ENCODE data around the gene PAM. TPM values are rescaled to one million over a fixed set of nuclear protein-coding genes. Genes with fewer than 3 reads are reported as not detected.

PAM gene
- total RNA-seq, 4 donors from 2014 or later = 73.0 to 181 (median 138) TPM

GRCh38 chr5:102975457-102976182 is 220.5 kb downstream of the PAM start:
- intact Hi-C loops (cut with DNase I; ENCODE audit: low total_unique reads) = no loop called here
- Histone ChIP-seq H3K9me3 (no peaks in the 10 kb centered on the region), H3K27me3 (no peaks in the 10 kb centered on the region), H3K27ac (no peak overlapping the region), H3K4me1 (no peaks in the 10 kb centered on the region), H3K36me3 (no peaks in the 10 kb centered on the region), H3K4me3 (no peak overlapping the region)
- TF ChIP-seq POLR2AphosphoS5 (IDR thresholded peaks at IDR 0.05) = no peak
- no peak for TF ChIP-seq CTCF (IDR thresholded peaks at IDR 0.05)
- no peak for TF ChIP-seq EP300 (IDR thresholded peaks at IDR 0.05; ENCODE audit: low read depth)
- TF ChIP-seq POLR2A (IDR thresholded peaks at IDR 0.05) = no peak
- in situ Hi-C loops (cut with MboI; ENCODE audit: low pct_ligation_motif_present in 1 of 4, low pct_unique_long_range_greater_than_20kb in 1 of 4, low sequenced_read_pairs in 3 of 4) = no loop called here
- 82 to 88% methylated on average over 3 of the region's 3 CpGs for WGBS, 2 donors (ENCODE audit: low coverage in 1 of 2)
- DNase-seq = no peak

GRCh38 chr5:102981957-102982635 is 227.0 kb downstream of the PAM start:
- in situ Hi-C loops (cut with MboI; ENCODE audit: low pct_ligation_motif_present in 1 of 4, low pct_unique_long_range_greater_than_20kb in 1 of 4, low sequenced_read_pairs in 3 of 4) = no loop called here
- H3K27me3 ChIP-seq = no peaks in the 10 kb centered on the region
- H3K36me3 ChIP-seq = peaks cover 0 to 2% (median 0%) of the 10 kb centered on the region in 4 donors
- TF ChIP-seq EP300 (IDR thresholded peaks at IDR 0.05; ENCODE audit: low read depth) (no peak), POLR2AphosphoS5 (IDR thresholded peaks at IDR 0.05) (no peak), POLR2A (IDR thresholded peaks at IDR 0.05) (no peak), CTCF (IDR thresholded peaks at IDR 0.05) (no peak)
- H3K27ac ChIP-seq = no peak overlapping the region
- DNase-seq = no peak
- intact Hi-C loops (cut with DNase I; ENCODE audit: low total_unique reads) = no loop called here
- H3K4me1 ChIP-seq = no peaks in the 10 kb centered on the region
- no peak overlapping the region for H3K4me3 ChIP-seq
- WGBS, 2 donors (ENCODE audit: low coverage in 1 of 2) = 92% methylated on average over 3 of the region's 3 CpGs; no CpG with 5 or more reads in 1 of the 2 donors
- H3K9me3 ChIP-seq = no peaks in the 10 kb centered on the region

- no peak overlapping the region for H3K27ac ChIP-seq
- no peak for TF ChIP-seq POLR2A (IDR thresholded peaks at IDR 0.05)
- no peak for TF ChIP-seq EP300 (IDR thresholded peaks at IDR 0.05; ENCODE audit: low read depth)
- no peak for TF ChIP-seq POLR2AphosphoS5 (IDR thresholded peaks at IDR 0.05)
- TF ChIP-seq CTCF (IDR thresholded peaks at IDR 0.05) = no peak
- 90 to 100% methylated on average over 3 of the region's 3 CpGs for WGBS, 2 donors (ENCODE audit: low coverage in 1 of 2)
- intact Hi-C loops (cut with DNase I; ENCODE audit: low total_unique reads) = no loop called here
- no peaks in the 10 kb centered on the region for H3K9me3 ChIP-seq
- no peak for DNase-seq
- H3K4me3 ChIP-seq = no peak overlapping the region
- H3K27me3 ChIP-seq = no peaks in the 10 kb centered on the region
- in situ Hi-C loops (cut with MboI; ENCODE audit: low pct_ligation_motif_present in 1 of 4, low pct_unique_long_range_greater_than_20kb in 1 of 4, low sequenced_read_pairs in 3 of 4) = no loop called here
- H3K36me3 ChIP-seq = peaks cover 0 to 2% (median 0%) of the 10 kb centered on the region in 4 donors
- no peaks in the 10 kb centered on the region for H3K4me1 ChIP-seq
Measured at GRCh38 chr5:102986074-102986473, 231.0 kb downstream of the PAM start.

- no peak overlapping the region for H3K27ac ChIP-seq
- WGBS, 2 donors (ENCODE audit: low coverage in 1 of 2) = 83 to 87% methylated on average over 3 of the region's 3 CpGs
- no peak for TF ChIP-seq EP300 (IDR thresholded peaks at IDR 0.05; ENCODE audit: low read depth)
- TF ChIP-seq CTCF (IDR thresholded peaks at IDR 0.05) = no peak
- TF ChIP-seq POLR2AphosphoS5 (IDR thresholded peaks at IDR 0.05) = no peak
- no peak for TF ChIP-seq POLR2A (IDR thresholded peaks at IDR 0.05)
- intact Hi-C loops (cut with DNase I; ENCODE audit: low total_unique reads) (no loop called here), in situ Hi-C loops (cut with MboI; ENCODE audit: low pct_ligation_motif_present in 1 of 4, low pct_unique_long_range_greater_than_20kb in 1 of 4, low sequenced_read_pairs in 3 of 4) (no loop called here)
- H3K9me3 ChIP-seq = no peaks in the 10 kb centered on the region
- no peaks in the 10 kb centered on the region for H3K27me3 ChIP-seq
- H3K4me3 ChIP-seq = no peak overlapping the region
- DNase-seq = no peak
- peaks cover 0 to 1% (median 0%) of the 10 kb centered on the region in 4 donors for H3K36me3 ChIP-seq
- no peaks in the 10 kb centered on the region for H3K4me1 ChIP-seq
Measured at GRCh38 chr5:102988459-102988858, 233.4 kb downstream of the PAM start.

Data from transverse colon (tissue), 4 donors.